ENCODE measurements around the gene YPEL4. TPM values are rescaled to one million over a fixed set of nuclear protein-coding genes. Genes with fewer than 3 reads are reported as not detected.

Gene YPEL4
- total RNA-seq, 1 experiment from 2014 or later, result not detected

GRCh38 chr11:57644748-57645688 lies 4.7 kb downstream of the YPEL4 start:
- peak; percentile 88 for DNase-seq
- intact Hi-C loops (cut with micrococcal nuclease), result loop anchor here (1.0 to 2.0 kb wide), 2 partner anchors 114 to 188 kb away; no protein-coding TSS in a partner anchor
- H3K4me2 ChIP-seq (ENCODE audit: low read length), result no peak overlapping the region

DNA sequence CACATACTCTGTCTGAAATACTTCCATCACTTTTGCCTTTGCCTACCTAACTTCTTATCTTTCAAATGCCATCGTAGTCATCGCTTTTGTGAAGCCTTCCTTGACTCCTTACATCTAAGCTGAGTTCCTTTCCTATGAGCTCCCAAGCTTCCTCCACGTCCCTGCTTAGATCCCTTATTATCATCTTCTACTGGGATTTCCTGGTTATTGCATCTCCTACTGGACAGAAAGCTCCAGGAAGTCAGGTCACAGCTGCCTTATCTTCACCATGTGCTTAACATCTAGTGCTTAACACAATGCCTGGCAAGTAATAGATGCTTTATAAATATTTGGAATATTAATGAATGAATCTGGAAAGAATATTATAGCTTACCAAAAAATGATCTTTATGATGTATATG lies 5.9 kb downstream of the YPEL4 start:
- Histone ChIP-seq H3K27ac (ENCODE audit: low read length) (no peak overlapping the region), H3K4me3 (ENCODE audit: low read length) (no peak overlapping the region), H3K9me2 (replicated peaks; ENCODE audit: low read length) (no peaks in the 10 kb centered on the region), H3K79me2 (ENCODE audit: low read length) (peaks cover 21% of the 10 kb centered on the region), H3K9ac (ENCODE audit: low read length) (no peak overlapping the region), H3K36me3 (ENCODE audit: low read depth, low read length) (no peaks in the 10 kb centered on the region), H3K4me2 (ENCODE audit: low read length) (no peak overlapping the region), H2AFZ (ENCODE audit: low read length) (no peak overlapping the region), H3K4me1 (ENCODE audit: insufficient read depth, low read length) (peaks cover 18% of the 10 kb centered on the region), H3K27me3 (ENCODE audit: low read length) (peaks cover 24% of the 10 kb centered on the region), H3K9me3 (ENCODE audit: low read length) (no peaks in the 10 kb centered on the region), H3F3A (ENCODE audit: low read length, unreplicated experiment) (no peaks in the 10 kb centered on the region), H4K20me1 (ENCODE audit: low read length) (no peaks in the 10 kb centered on the region)
- TF ChIP-seq EZH2 (IDR thresholded peaks at IDR 0.05; ENCODE audit: low read length, unreplicated experiment), result no peak
- TF ChIP-seq, protein P1, sequence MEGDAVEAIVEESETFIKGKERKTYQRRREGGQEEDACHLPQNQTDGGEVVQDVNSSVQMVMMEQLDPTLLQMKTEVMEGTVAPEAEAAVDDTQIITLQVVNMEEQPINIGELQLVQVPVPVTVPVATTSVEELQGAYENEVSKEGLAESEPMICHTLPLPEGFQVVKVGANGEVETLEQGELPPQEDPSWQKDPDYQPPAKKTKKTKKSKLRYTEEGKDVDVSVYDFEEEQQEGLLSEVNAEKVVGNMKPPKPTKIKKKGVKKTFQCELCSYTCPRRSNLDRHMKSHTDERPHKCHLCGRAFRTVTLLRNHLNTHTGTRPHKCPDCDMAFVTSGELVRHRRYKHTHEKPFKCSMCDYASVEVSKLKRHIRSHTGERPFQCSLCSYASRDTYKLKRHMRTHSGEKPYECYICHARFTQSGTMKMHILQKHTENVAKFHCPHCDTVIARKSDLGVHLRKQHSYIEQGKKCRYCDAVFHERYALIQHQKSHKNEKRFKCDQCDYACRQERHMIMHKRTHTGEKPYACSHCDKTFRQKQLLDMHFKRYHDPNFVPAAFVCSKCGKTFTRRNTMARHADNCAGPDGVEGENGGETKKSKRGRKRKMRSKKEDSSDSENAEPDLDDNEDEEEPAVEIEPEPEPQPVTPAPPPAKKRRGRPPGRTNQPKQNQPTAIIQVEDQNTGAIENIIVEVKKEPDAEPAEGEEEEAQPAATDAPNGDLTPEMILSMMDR (conservative IDR thresholded peaks at IDR 0.05; ENCODE audit: low read depth, low read length), result peak; percentile 30; the same call in 1 of the 2 replicates
- BruUV-seq (replicated peaks), result no TSS peak
- intact Hi-C loops (cut with micrococcal nuclease), result loop anchor here (1.0 to 2.0 kb wide), 2 partner anchors 113 to 187 kb away; no protein-coding TSS in a partner anchor
- ATAC-seq (no peak), DNase-seq (no peak)
- CTCF ChIA-PET, result interaction anchor here (1.2 to 1.6 kb wide), 2 partner anchors 76 to 113 kb away, joined by 4 to 23 read pairs; partner anchors contain the start of gene UBE2L6
- POLR2A ChIA-PET (ENCODE audit: unreplicated experiment), result interaction anchor here (0.7 kb wide), 1 partner anchor 319 kb away, joined by 3 read pairs; the partner anchor contains the start of gene TNKS1BP1

More at GRCh38 chr11:57644748-57645688, 4.7 kb downstream of the YPEL4 start:
- peaks cover 9% of the 10 kb centered on the region for H3K79me2 ChIP-seq (ENCODE audit: low read length)
- peaks cover 29% of the 10 kb centered on the region for H3K27me3 ChIP-seq (ENCODE audit: low read length)
- H2AFZ ChIP-seq (ENCODE audit: low read length), result no peak overlapping the region
- ChIA-PET POLR2A (ENCODE audit: unreplicated experiment) (interaction anchor here (0.6 kb wide), 1 partner anchor 158 kb away, joined by 10 read pairs; no protein-coding TSS in a partner anchor), CTCF (interaction anchor here (0.5 to 1.6 kb wide), 7 partner anchors 77 to 337 kb away, joined by 3 to 23 read pairs (median 4); partner anchors contain the start of genes SLC43A1 and UBE2L6)
- BruUV-seq (replicated peaks), result no TSS peak
- no peaks in the 10 kb centered on the region for H3K36me3 ChIP-seq (ENCODE audit: low read depth, low read length)
- peaks cover 15% of the 10 kb centered on the region for H3K4me1 ChIP-seq (ENCODE audit: insufficient read depth, low read length)
- no peaks in the 10 kb centered on the region for H3K9me3 ChIP-seq (ENCODE audit: low read length)
- no peak for TF ChIP-seq EZH2phosphoT487 (IDR thresholded peaks at IDR 0.05; ENCODE audit: borderline replicate concordance, low read length)
- TF ChIP-seq EZH2 (IDR thresholded peaks at IDR 0.05; ENCODE audit: low read length, unreplicated experiment), result no peak
- TF ChIP-seq, protein P1 (conservative IDR thresholded peaks at IDR 0.05; ENCODE audit: low read depth, low read length), result peak; percentile 96
- H3K27ac ChIP-seq (ENCODE audit: low read length), result no peak overlapping the region
- no peak overlapping the region for H3K9ac ChIP-seq (ENCODE audit: low read length)
- H3F3A ChIP-seq (ENCODE audit: low read length, unreplicated experiment), result no peaks in the 10 kb centered on the region
- no peak overlapping the region for H3K4me3 ChIP-seq (ENCODE audit: low read length)
- ATAC-seq, result peak; percentile 65
- no peaks in the 10 kb centered on the region for H3K9me2 ChIP-seq (replicated peaks; ENCODE audit: low read length)
- no peaks in the 10 kb centered on the region for H4K20me1 ChIP-seq (ENCODE audit: low read length)
